HG03558 (cell line): ENCODE data around the gene GYG2.
"Not testable (repeated sequence)": the region's sequence is repeated elsewhere in the genome, so short reads cannot be mapped to it uniquely, and the experiment has no call there.

Experiments used
- ATAC-seq: cut with Tn5 transposase; IDR thresholded peaks from one replicate; pipeline ENCODE4 v1.9.1; 2021; ENCODE audit warnings: moderate number of reproducible peaks; ENCODE audit not compliant: unreplicated experiment; ENCODE audit errors: extremely low read depth

The GYG2 gene

GRCh38 chrX:2812161-2812907, 16.4 kb upstream of the GYG2 start:
- not testable (repeated sequence) for ATAC-seq

GRCh38 chrX:2817036-2817435, 11.7 kb upstream of the GYG2 start:
- no peak for ATAC-seq

GRCh38 chrX:2819345-2820135, 9.2 kb upstream of the GYG2 start:
- no peak for ATAC-seq

GRCh38 chrX:2820136-2820771, 8.5 kb upstream of the GYG2 start:
- no peak for ATAC-seq

GRCh38 chrX:2823795-2824386, 4.8 kb upstream of the GYG2 start:
- ATAC-seq = no peak

- ATAC-seq = no peak
These were observed 3.8 kb upstream of the GYG2 start for GRCh38 chrX:2824886-2825285.

GRCh38 chrX:2828959-2829411, 255 bp downstream of the GYG2 start:
- ATAC-seq = no peak

- ATAC-seq = no peak
These were observed 928 bp downstream of the GYG2 start for GRCh38 chrX:2829469-2830246.

GRCh38 chrX:2831471-2832228, 2.9 kb downstream of the GYG2 start:
- no peak for ATAC-seq

- ATAC-seq = no peak
These were observed 9.2 kb downstream of the GYG2 start for GRCh38 chrX:2837961-2838360.

GRCh38 chrX:2840961-2841360, 12.2 kb downstream of the GYG2 start:
- ATAC-seq = no peak

- no peak for ATAC-seq
These were observed 12.8 kb downstream of the GYG2 start for GRCh38 chrX:2841537-2841936.

- ATAC-seq = no peak
These were observed 18.3 kb downstream of the GYG2 start for GRCh38 chrX:2846992-2847391.

GRCh38 chrX:2848871-2849301, 20.2 kb downstream of the GYG2 start:
- no peak for ATAC-seq

- no peak for ATAC-seq
These were observed 26.2 kb downstream of the GYG2 start for GRCh38 chrX:2854918-2855317.

GRCh38 chrX:2855761-2856160, 27.0 kb downstream of the GYG2 start:
- ATAC-seq = no peak

- ATAC-seq = no peak
These were observed 28.8 kb downstream of the GYG2 start for GRCh38 chrX:2857566-2857965.

GRCh38 chrX:2859197-2859797, 30.6 kb downstream of the GYG2 start:
- no peak for ATAC-seq

GRCh38 chrX:2862404-2862803, 33.7 kb downstream of the GYG2 start:
- ATAC-seq = no peak
